Stimulated activated CD8-positive, alpha-beta memory T cell treated with anti-CD3 and anti-CD28 coated beads, Interleukin-7, amount 100 ng/mL, for 24 hours (primary cell): Measurements from ENCODE around the gene MMEL1.
"Not testable (repeated sequence)": the region's sequence is repeated elsewhere in the genome, so short reads cannot be mapped to it uniquely, and the experiment has no call there.

Experiments used
- DNase-seq: peaks from one replicate; pipeline ENCODE4 v3.0.0-alpha.2; 2020; ENCODE audit warnings: low read depth

Gene MMEL1

GRCh38 chr1:2628191-2628932, 4.5 kb downstream of the MMEL1 start:
- no peak for DNase-seq

DNA sequence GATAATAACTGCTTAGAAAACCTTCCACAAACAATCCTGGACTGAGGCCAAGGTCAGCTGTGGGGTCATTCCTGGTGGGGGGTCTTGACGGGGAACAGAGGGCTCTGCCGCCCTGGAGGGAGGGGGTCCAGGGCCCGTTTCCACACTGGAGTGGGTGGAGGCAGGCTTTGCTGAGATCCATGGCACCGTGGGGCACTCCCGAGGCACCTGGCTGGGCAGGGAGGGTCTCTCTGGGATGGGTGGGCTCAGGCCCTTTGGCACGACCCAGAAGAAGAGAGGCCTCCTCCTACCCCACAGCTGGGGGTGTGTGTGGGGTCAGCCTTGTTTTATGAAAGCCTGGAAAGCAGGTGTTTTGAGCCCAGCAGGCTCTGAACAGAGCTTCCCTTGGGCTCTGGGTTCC, 5.1 kb downstream of the MMEL1 start:
- DNase-seq: no peak

GRCh38 chr1:2625748-2626147, 7.1 kb downstream of the MMEL1 start:
- DNase-seq: not testable (repeated sequence)

DNA sequence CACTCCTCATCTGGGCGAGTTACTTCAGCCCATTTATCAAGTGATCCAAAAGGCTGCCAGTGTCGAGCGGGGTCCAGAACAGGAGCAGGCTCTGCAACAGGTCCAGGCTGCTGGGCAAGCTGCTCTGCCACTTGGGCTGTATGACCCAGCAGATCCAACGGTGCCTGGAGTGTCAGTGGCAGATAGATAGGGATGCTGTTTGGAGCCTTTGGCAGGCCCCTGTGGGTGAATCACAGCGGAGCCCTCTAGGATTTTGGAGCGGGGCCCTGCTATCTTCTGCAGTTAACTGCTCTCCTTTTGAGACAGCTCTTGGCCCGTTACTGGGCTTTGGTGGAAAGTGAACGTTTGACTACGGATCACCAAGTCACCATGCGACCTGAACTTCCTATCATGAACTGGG, 7.5 kb downstream of the MMEL1 start:
- DNase-seq: no peak

GRCh38 chr1:2624735-2625300, 8.0 kb downstream of the MMEL1 start:
- no peak for DNase-seq

DNA sequence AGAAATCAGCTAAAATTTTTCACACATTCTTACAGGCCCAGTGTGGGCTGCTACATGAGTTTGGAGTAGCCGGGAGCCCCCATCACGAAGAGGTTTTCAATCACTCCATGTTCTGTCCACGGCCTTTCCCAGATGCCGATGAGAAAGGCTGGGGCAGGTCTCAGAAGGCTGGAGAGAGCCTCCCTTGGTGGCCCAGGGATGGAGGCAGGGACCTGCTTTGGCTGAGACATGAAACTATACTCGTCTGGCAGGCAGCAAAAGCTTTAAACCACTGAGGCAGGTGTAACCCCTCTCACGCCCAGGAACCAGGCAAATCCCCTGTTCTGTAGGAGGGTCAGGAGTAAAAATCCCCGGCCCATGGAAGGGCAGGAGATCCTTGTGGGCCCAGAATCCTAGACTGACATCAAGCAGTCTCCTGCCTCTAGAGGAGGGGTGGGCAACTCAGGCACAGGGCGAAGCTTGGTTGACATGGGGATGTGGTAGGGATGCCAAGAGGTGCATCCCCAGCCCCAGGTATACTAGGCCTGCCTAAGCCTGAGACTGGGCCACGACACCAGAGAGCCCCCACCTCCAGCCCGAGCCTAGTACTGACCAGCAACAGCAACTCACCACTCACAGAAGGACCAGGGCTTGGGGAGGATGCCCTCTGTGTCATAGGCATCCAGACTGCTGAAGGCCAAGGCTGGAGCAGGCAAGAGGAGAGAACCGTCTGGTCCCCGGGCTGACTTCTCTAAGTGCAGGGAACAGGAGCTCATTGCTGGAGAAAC, 9.1 kb downstream of the MMEL1 start:
- no peak for DNase-seq

DNA sequence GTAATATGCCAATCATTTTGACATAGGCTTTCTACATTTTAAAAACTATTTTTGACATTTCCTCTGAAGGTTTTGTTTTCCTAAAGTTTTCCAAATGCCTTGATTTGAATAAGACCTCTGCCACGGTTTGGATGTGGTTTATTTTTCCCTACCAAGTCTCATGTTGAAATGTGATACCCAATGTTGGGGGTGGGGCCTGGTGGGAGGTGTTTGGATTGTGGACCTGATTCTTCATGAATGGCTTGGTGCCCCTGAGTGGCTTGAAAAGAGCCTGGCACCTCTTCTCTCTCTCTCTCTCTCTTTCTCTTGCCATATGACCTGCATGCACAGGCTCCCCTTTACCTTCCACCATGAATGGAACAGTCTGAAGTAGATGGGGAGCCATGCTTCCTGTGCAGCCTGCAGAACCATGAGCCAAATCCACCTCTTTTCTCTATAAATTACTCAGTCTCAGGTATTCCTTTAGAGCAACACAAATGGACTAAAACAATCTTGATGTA, 14.8 kb downstream of the MMEL1 start:
- DNase-seq: no peak

DNA sequence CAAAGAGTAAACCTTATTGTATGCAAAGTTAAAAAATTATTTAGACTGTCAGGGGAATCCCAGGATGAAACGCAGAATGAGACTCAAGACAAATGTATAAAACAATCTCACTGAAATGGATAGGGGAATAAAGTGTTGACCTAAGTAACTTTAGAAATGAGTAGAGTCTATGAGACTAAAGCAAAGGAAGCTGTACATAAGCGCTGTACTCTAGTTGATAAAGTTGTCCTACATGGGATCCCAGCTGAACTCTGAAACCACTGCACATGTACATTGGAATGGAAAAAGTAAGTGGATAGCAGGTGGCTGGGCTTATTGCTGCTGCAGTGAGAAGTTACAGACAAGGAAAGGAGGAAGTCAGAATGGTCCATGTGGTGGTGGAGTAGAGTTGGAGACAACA, 18.7 kb downstream of the MMEL1 start:
- no peak for DNase-seq

- no peak for DNase-seq
These were observed 20.0 kb downstream of the MMEL1 start for GRCh38 chr1:2612591-2613365.

DNA sequence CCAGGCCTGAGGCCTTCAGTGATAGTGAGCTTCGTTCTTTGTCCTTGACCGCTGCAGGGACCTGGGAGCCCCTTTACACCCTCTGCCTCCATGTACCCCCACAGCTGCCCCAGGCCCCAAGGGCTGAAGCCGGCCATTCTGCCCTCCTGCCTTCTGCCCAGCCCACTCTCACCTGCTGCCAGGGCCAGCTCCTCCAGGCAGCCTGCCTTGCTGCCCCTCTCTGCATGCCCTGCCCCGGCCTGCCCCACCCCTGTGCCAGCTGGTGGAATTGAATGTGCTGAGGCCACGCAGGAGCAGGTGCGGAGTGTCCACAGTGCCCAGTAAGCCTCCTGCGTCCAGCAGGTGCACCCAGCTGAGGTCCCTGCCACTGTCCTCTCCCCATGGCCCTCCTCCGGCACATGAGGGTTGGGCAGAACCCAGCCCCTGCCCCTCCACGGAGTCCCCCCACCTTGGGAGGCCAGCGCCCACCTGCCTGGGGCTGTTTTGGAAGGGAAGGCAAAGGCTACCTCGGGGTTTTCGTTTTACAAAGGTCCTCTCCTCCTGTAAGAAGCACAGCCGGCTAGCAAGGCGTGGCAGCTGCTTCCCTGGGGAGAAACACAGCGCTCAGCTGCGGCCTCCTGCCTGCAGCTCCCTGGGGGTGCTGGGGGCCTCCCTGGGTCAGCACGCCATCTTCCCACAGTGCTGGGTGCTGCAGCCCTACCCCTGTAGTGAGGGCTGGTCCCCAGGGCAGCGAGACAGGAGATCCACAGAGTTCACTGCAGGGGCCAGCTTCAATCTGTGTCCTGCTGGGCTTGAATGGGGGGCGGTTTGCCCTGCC, 21.0 kb downstream of the MMEL1 start:
- no peak for DNase-seq

GRCh38 chr1:2611031-2611501, 21.8 kb downstream of the MMEL1 start:
- no peak for DNase-seq

DNA sequence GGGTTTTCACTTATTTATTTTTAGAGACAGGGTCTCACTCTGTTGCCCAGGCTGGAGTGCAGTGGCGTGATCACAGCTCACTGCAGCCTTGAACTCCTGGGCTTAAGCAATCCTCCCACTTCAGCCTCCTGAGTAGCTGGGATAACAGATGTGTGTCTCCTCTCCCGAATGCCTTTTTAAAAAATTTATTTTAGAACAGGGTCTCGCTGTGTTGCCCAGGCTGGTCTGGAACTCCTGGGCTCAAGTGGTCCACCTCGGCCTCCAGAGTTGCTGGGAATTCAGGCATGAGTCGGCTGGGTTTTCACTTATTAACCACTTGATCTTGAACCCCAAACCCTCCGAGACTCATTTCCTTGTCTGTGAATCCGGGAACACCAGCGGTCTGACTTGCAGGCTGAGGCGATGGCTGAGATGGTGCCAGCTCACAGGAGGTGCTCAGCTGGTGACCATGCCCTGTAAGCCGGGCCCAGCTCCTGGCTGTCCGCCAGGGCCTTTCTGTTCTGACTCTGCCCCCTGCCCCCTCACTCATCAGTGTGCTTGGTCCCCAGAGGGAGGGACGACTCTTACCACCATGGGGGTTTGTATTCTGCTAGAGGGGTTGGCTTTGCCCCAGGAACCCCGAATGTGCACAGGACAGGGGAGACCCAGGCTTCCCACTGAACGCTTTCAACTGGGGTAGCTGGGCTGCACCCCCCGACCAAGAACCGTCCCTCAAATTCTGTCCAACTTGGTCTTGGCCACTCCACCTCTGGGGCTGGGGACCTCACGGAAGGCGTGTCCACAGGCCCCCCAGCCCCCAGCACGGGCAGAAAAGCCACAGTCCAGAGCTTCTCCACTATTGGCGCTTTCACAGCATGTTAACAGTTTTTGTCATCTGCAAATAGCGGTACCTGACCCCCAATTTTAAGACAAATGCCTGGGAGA, 22.5 kb downstream of the MMEL1 start:
- no peak for DNase-seq

DNA sequence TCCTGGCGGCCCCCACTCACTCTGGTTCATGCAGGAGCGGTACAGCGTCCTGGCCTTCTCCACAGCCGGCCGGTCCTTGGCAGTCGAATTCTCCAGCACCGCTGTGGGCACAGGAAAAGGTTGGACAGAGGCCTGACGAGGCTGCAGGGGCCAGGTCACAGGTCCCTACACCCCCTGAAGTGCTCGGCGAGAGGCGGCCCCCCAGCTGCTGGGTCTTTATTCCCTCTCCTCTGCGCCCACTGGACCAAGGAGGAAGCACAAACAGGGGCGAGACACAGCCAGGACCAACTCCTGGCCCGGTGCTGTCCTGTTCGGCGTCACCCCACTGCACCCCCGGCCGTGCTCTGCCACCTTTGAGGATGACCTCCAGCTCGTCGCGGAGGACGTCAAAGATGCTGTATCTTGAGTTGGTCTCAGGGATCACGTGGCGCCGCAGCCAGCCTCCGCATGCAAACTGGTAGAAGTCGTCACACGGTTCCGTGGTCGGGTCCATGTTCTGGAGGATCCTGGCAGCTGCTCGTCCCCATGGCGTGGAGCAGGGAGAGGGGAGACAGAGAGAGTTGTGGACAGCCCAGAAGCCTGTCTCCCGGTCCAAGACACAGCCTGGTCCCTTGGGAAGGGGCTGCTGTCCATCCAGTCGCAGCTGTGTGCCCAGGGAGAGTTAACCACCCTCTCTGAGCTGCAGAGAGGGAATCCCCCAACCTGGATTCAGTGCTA, 23.3 kb downstream of the MMEL1 start:
- no peak for DNase-seq

- DNase-seq: no peak
These were observed 25.1 kb downstream of the MMEL1 start for GRCh38 chr1:2607641-2608091.

DNA sequence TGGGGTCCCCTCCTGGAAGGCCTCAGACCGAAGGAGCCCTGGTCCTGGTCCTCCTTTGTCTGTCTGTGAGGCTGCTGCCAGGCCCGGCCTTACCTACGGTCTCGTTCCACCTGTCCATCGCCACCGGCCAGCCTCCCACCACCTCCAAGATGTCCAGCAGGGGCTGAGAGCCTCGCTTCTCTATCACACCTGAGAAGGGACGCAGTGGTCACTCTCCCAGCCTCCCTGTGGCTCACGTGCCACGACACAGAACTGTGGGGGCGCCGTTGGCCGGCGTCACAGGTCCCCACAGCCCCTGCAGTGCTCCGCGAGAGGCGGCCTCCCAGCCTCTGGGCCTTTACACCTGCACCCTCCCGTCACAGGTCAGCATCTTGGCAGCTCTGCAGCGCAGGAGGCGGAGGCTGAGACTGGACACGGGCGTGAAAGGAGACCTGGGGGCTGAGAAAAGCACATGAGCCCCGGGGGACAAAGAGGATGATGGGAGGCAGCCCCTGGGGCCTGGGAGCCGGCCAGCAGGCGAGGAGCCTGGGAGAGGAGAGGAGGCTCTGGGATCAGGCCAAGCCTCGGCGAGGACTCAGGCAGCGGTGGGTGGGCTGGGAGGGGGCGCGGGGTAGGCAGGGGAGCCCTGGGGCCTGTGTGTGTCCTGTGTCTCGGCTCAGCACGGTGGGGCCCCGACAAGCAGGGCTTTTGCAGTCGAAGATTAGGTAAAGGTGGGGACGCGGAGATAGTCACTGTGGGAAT, 25.8 kb downstream of the MMEL1 start:
- DNase-seq: no peak

DNA sequence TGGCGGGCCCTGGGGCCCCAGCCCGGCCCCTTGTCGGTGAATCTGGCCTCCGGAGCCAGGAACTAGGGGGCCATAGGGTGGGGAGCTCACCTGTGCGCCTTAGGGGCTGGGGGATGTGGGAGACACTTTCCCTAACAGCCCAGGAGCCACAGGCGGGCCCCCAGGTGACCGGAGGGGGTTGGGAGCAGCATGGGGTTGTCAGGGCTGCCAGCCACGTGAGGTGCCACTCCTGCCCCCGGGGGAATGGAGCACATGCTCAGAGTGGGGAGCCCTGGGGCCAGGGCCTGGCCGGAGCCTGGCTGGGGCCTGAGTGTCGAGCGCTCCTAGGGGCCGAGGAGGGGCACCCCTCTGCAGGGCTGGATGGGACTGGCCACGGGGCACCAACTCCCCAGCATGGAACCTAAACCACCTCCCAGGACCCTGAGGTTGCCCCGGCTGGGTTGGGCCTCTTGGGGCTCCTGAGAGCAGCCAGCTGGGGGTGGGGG, 26.4 kb downstream of the MMEL1 start:
- DNase-seq: no peak

- no peak for DNase-seq
These were observed 27.1 kb downstream of the MMEL1 start for GRCh38 chr1:2605509-2606395.
